ENCODE measurements around the gene PRICKLE2.
A peak's percentile ranks its signal among the peaks of the same experiment; 100 is the strongest.

The PRICKLE2 gene, protein sequence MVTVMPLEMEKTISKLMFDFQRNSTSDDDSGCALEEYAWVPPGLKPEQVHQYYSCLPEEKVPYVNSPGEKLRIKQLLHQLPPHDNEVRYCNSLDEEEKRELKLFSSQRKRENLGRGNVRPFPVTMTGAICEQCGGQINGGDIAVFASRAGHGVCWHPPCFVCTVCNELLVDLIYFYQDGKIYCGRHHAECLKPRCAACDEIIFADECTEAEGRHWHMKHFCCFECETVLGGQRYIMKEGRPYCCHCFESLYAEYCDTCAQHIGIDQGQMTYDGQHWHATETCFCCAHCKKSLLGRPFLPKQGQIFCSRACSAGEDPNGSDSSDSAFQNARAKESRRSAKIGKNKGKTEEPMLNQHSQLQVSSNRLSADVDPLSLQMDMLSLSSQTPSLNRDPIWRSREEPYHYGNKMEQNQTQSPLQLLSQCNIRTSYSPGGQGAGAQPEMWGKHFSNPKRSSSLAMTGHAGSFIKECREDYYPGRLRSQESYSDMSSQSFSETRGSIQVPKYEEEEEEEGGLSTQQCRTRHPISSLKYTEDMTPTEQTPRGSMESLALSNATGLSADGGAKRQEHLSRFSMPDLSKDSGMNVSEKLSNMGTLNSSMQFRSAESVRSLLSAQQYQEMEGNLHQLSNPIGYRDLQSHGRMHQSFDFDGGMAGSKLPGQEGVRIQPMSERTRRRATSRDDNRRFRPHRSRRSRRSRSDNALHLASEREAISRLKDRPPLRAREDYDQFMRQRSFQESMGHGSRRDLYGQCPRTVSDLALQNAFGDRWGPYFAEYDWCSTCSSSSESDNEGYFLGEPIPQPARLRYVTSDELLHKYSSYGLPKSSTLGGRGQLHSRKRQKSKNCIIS

DNA sequence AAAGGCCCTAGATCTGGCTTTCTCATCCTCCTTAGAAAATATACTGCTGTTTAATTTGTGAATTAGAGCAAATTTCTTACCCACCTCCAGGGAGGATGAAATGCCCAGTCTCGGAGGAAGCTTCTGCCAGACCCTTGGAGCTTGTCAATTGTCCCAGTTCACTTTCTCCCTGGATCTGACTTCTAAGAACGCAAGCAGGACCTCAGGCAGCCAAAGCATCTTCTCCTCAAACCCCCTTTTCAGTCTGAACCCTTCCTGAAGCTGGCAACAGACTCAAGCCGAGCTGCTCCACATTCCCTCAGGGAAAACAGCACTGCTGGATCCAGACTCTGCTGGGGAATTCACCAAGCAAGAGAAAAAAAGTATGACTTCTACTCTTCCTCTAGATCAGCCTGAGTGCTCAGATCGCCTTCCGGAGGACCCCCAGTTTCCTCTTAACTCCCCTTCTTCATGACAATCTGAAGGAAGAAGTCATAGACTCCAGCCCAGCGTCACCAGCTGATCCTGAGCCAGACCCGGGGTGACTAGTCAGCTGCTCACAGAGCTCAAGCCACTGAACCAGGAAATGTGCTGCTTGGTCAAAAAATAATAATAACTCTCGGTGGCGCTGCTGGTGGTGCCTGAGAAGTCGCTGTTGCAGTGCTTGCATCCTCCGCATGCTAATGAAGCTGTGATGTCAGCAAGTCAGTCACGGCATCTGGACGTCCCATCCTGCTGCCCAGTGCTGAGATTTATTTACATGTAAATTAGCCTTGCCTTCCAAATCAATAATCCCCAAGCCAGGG is at the start of gene PRICKLE2:
Gene PRICKLE2, minus strand, starts transcription at position 641 of the 785 bp plus-strand sequence. CDS start 26,539 bp downstream, outside the sequence.
- DNase-seq (ENCODE audit: low read depth) = peak; percentile 95

DNA sequence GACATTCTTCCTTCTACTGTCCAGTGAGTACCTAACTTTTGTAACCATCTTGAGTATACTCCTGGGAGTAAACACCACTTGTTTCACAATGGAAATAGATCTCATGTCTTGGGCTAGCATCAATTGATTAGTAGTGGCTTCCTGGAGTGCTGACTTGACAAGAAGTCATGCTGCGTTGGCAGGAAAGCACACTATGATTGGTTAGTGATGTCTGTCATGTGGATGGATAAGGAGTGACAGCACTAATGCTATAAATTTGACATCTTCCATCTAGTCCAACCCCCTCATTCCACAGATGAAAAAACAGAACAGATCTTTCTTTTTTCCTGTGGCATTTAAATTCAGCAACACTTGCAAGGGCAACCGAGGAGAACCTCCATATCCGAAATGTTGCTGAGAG is 47.6 kb upstream of the PRICKLE2 start:
- no peak for DNase-seq (ENCODE audit: low read depth)

DNA sequence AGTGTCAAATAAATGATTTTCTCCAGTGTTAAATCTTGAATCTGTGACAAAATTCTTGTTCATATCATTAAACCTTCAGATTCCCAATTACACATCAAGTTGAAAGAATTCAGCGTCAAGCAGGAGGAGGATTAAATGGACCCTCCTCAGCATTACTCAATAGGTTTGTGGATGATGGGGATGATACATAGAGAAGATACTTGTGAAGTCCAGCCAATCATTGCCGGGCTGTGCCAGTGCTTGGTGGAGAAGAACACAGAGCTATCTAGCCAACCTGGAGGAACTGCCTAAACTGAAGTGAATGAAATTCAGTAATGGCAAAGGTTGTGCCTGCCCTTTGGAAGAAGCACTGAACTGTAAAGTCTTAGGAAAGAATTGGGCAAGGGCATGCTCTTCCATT is 47.0 kb upstream of the PRICKLE2 start:
- no peak for DNase-seq (ENCODE audit: low read depth)

DNA sequence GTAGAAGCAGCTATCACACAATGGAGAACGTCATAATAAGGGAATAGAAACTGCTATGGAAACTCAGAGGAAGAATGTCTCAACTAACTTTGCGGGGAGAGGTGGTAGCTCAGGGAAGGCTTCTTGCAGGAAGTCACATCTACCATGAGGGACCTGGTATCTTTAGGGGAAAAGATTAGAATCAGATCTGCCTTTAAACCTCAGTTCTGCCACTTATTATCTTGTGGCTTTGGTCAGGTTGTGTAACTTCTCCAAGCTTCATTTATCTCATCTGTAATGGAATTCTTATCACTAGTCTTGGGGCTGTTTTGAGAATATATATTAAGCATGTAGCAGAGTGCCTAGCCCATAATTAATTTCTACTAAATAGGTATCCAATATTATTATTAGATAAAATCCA is 46.4 kb upstream of the PRICKLE2 start:
- DNase-seq (ENCODE audit: low read depth) = no peak

DNA sequence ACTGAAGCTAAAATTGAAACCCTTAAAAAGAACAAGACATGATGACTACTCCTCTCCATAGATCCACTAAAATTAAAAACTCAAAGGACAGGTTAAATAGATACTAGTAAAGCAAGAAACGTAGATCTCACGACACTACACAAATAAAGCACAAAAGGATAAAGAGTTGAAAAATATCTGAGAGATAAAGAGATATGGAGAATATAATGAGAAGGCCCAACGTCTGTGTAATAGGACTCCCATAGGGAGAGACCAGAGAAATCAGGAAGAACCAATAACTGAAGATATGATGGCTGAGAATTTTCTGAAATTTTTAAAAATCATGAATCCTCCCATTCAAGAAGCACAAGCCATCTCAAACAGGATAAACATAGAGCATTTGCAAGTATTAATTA is 45.6 kb upstream of the PRICKLE2 start:
- no peak for DNase-seq (ENCODE audit: low read depth)

DNA sequence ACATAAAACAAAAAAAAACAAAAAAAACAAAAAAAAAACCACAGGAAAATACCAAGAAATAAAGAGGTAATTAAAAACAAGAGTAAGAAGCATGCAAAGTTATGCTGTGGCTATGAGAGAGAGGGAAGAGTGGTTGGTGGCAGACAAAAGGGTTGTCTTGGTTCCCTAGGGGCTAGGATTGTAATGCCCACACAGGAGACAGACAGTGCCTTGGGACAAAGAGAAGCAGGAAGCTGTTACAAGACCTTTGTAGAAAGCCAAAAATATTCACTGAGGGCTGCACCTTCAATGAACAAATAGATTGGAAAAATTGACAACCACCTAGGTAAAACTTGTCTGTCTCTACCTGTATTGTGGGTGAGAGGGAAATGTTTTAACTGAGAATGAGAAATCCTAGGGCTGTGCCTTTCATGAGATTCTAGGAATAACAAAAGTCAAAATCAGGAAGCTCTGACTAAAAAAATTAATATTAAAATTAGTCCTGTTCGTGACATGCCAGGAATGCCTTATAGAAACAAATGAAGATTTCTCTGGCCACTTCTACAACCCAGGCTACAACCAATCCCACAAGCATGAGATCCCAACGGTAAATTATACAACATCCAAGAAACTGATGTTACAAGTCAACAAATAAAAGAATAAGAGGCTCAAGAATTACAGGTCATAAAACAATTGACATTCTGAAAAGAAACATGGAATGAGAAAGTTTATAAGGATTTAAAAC is 45.0 kb upstream of the PRICKLE2 start:
- DNase-seq (ENCODE audit: low read depth) = peak; percentile 14

DNA sequence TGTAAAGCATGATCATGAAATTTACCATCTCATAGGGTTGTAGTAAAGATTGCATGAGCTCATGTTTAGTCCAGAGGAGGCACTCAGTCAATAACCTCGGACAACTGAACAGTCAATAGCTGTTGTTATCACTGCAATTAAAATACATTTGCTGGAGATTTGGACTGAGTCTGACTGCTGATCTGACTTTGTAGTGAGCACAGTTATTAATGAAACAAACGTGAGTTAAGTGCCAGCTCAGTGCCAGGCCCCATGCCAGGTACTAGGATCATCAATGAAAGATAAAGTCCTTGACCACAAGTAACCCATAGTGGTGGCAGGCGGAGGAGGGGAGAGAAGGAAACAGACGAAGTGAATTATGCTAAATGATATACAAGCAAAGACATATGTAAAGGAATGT is 43.7 kb upstream of the PRICKLE2 start:
- no peak for DNase-seq (ENCODE audit: low read depth)

DNA sequence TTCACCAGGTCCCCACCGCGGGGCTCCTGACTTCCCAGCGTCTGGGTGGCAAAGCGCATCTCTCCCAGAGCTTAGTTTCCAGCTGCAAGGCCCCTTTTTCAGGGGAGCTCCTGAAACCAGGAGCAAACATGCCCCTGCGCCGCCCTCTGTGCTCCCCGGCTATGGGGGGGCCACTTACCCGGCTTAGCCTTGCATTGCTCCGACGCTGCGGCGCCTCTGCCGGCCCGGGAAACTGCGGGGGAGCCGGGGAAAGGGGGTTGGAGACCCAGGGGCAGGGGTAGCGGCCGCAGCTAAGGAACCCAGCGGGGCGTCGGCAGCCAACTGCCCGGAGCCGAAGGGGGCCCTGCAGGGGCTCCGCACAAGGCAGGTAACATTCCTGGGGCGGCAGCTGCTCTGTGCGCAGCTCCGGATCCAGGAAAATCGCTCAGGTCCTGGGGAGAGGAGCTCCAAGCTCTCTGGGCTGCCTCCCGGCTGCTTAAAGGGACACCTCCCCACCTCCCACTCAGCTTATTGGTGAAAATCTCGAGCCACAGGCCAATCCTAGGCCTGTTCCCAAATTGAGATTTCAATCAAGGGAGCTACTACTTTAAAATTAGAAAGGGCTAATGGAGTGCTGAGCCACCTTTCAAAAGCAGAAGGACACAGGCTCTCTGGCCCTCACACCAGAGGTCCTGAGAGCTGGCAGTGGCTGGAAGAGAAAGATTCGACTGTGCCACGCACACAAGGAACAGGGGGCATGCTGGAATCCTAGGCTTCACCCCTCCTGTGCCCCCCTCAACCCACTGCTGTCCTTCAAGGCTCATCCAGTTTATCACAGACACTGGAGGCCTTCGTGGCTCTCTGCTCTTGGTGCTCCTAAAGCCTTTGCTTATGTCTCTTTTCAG is 42.7 kb upstream of the PRICKLE2 start:
- DNase-seq (ENCODE audit: low read depth) = peak; percentile 77

DNA sequence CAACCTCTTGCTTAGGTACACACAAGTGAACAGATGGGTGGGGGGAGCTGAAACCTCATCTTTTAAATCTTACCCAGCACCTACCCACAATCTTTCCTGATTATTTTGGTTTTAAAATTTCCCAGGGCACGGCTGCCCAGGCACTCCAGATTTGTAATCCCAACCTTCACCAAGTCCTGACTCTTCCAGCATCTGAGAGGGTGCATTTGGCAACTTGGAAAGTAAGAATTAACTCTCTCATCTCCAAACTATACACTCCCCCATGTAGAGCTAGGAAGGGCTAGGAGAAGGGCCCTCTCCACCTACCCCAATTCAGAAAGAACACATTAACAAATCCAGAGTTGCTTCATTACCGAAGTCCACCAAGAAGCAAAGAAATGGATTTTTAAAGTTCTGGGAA is 41.7 kb upstream of the PRICKLE2 start:
- DNase-seq (ENCODE audit: low read depth) = no peak

DNA sequence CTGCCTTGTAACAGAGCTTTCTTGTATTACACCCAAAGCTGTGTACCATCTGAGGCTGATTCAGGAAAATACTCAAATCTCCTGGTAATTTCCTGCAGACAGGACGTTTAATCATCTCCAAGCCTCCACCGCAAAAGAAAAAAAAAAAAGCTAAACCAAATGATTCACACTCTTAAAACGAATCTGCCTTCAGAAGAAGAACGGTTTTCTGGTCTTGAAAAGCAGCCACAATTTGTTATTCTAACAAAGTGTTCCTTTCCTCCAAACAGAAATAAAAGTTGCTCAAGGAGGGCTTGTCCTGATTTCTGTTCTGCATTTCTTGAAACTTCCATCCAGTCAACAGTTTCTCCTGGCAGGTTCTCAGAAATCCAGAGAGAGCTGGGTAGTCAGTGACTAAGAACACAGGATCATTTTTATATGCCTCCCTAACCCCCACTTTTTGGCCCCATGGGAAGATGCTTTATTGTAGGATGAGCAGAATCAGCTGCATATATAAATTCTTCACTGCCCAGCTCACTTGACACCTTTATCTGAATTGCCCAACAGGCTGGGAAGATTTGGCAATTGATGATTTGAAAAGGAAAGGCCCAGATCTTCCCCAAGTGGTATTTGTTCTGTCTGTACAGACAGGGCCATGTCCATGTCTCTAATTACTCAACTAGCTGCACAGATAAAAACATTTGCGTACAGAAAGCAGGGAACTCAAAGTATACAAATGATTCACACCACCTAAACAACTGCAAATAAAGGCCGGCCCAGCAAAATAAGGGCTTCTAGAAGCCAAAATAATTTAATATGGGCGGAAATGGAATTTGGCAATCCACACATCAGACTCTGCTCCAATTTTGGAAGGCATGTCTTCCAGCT is 41.0 kb upstream of the PRICKLE2 start:
- DNase-seq (ENCODE audit: low read depth) = peak; percentile 96

DNA sequence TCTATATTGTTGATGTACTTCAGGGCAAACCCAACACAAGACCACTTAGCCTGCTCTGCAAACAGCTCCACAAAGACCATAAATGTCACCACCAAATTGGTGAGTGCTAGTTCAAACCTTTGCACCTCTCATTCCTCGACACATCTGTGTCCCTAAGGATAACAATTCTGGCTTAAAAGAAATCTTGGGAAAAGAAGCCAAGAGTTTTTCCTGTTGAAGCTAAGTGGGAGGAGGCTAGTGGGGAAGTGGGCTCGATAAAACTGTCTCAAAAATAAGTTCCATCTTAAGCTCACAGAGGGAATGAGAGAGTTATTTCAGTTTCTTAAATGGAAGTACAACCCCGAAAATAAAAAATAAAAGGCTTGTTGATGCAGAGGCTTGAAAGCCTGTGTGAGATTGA is 40.4 kb upstream of the PRICKLE2 start:
- DNase-seq (ENCODE audit: low read depth) = no peak

DNA sequence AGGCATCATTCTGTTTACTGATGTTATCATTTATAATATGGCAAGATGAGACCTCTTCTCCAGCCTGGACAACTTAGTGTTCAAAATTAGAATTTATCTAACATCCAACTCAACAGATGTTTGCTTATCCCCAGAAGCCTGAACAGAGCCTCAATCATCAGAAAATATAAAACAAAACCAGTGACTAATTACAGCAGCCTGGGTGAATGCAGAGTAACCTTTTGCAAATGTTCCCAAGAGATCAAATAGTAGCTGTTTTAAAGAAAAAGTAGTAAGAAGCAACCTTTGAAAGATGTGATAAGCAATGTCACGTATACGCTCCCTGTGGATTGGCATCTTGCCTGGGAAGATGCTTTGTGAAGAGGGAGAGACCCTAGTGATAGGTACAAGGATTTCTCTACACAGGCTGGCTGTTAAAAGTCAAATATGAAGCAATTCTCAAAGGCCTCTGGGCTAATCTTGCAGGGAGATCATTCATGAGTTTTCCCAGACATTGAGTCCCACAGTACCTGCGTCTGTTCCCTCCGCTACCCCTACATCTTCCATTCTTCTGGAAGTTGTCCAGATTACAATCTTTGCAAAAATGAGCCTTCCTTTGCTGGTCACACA is 39.3 kb upstream of the PRICKLE2 start:
- peak; percentile 48 for DNase-seq (ENCODE audit: low read depth)

DNA sequence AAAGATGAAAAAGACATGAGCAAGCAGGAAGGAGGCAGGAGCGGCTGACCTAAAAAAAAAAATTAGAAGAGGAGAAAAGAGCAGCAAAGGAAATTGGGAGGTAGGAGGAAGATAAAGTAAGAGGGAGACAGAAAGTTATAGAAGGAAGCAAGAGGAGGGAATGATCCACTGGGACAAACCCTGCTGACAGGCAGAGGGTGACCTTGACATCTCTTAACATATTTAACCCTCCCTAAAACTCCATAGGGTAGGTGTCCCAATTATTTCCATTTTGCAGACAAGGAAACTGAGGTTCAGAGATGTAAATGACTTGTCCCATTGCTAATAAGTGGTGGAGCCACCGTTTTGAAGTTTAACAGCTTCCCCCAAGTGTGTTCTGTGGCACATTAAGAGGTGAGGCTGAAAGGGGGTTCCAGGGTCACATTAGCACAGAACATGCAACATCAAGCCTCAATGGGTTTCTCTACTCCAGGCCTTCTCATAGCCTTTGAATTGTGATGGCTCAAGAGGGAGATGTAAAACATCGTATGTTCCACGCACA is 37.4 kb upstream of the PRICKLE2 start:
- DNase-seq (ENCODE audit: low read depth) = no peak

DNA sequence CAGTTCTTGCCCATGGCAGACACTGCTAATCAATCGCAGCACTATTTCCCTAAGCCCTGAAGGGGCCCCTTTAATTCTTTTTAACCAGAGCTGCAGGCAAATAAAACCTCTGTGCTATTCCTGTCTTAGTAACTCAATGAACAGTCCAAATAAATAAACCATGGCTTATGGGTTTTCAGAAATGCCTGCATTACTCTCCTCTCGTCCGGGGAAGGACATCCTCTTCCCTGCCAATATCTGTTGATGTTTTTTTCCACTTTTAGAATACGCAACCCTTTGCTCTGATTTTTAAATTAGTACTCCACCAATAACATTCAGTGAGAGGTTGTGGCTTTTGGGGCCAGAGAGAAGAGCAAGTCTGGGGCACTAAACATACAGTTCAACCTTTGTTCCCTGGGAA is 35.2 kb upstream of the PRICKLE2 start:
- DNase-seq (ENCODE audit: low read depth) = peak; percentile 32

DNA sequence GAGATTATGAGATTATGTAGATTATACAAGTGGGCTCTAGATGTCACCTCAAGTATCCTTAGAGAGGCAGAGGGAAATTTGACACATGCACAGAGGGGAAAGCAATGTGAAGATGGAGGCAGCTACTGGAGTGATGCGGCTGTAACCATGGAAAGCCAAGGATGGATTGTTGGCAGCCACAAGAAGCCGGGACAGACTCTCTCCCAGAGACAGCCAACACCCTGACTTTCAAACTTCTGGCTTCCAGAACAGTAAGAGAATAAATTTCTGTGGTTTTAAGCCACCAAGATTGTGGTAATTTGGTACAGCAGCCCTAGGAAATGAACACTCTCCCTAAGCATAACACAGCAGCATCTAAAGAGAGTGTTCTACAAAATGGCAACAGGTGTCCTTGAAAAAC is 34.4 kb upstream of the PRICKLE2 start:
- peak; percentile 68 for DNase-seq (ENCODE audit: low read depth)

DNA sequence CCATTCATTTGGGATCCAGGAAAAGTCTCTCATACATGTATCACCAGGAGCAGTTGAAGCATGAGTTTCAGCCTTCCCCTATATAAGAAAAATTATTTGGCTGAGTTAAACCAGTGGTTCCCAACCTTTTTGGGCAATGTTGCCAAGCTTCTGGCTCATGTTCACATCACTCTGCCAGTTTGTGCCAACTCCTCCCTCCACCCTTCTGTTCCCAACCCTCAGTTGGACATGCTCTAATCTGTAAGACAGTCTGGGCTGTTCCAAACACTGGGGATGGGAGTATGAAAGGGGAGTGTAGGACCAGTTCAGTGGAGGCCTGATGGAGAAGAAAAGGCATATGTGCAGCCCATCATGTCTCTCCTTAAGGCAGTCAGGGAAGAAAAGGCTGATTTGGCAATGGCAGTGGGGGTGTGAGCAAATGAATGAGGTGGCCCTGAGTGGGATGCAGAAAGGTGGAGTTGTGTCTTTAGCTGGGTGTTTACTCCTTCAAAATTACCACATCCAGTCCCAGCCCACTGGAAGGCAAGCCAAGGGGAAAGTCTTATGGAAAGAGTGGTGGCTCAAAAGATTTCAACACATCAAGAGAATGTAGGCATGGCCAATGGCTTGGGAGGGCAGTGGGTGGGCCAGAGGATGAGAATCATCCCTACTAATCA is 32.0 kb upstream of the PRICKLE2 start:
- no peak for DNase-seq (ENCODE audit: low read depth)

DNA sequence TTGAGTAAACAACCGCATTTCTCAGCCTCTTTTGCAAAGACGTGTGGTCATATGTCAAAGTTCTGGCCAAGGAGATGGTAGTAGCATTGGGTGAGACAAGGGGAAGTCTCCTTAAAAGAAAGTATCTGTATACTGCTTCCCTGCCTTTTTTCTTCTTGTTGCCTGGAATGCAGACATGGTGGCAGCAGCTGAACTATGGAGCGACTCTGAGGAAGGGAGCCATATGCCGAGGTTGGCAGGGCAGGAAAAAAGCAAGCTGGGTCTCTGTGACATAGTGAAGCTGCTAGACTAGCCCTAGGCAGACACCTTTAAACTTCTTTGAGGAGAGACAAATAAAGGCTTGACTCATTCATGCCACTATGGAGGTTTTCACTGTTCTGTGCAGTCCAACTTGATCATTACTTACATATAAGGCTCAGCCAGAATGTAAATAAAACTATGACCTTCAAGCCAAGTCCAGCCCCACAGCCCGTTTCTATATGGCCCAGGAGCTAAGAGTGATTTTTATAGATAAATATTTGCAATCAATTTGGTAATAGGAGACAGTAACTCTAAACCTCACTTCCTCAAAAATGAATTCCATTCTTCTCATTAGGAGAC is 30.6 kb upstream of the PRICKLE2 start:
- DNase-seq (ENCODE audit: low read depth) = no peak

DNA sequence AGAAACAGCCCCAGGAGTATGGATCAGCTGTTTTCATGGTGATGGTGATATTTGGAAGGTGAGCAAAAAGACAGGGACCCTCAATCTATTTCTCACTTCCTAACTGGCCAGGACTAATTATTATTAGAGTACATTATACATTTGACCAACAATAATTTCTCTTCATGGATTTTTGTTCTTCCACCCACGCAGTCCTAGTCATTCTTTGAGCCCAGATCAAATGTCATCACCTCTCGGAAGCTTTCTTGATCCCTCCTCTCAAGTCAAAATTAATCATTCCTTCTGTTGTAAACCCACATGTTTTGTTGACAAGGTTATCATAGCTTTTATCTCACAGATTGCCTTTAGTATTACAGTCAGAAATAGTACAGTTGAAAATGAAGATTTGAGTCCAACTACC is 29.2 kb upstream of the PRICKLE2 start:
- DNase-seq (ENCODE audit: low read depth) = no peak

All from EH (cell line).